ENCODE results near the gene MICALL2.

- TF ChIP-seq CTCF (IDR thresholded peaks at IDR 0.05) = no peak
- no peak for TF ChIP-seq EP300 (IDR thresholded peaks at IDR 0.05)
- TF ChIP-seq POLR2A (IDR thresholded peaks at IDR 0.05; ENCODE audit: low read depth) = no peak
Observed at GRCh38 chr7:1500064-1500807, 41.0 kb upstream of the MICALL2 start.
